ENCODE data around the gene CCT8. TPM values are rescaled to one million over a fixed set of nuclear protein-coding genes. Genes with fewer than 3 reads are reported as not detected.

CCT8 gene
- total and polyA plus RNA-seq, 9 of the 15 experiments (the other 6 are each of a cell fraction or from before 2014, with no cell fraction given) = 451 to 1,153 (median 677) TPM

DNA sequence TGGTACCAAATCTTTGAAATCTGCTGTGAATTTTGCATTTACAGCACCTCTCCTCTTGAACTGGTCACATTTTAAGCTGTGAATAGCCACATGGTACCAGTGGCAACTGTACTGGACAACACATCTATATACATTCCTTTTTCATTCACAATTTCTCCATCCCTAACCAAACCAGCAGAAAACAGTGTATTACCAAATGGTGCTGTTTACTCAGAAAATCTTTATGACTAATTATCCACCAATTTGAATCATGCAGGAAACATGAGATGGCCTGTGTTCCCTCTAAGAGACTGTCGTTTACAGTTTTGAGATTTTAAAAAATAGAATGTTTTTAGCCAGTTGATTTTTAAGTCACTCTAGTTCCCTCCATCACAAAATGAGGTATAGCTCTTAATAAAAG, 17.6 kb upstream of the CCT8 start:
- no peak overlapping the region for H3K4me3 ChIP-seq
- no peak for DNase-seq (ENCODE audit: extremely low read depth in 1 of 4, low spot score in 3 of 4)
- no peaks in the 10 kb centered on the region for H3K79me2 ChIP-seq (ENCODE audit: control insufficient read depth, insufficient read depth, low read length)
- H3K27me3 ChIP-seq (ENCODE audit: control insufficient read depth in 2 of 2, insufficient read depth in 2 of 2, low read length in 2 of 2) = peaks cover 5 to 6% of the 10 kb centered on the region in 2 experiments; a peak in 3 of 5 replicates
- WGBS (ENCODE audit: insufficient coverage, low coverage, missing lambda C conversion rate) = 4% methylated on average over 1 of the region's 1 CpG
- intact Hi-C loops (cut with micrococcal nuclease) (loop anchor here (10.0 kb wide), 3 partner anchors 254 to 1104 kb away; no protein-coding TSS in a partner anchor), in situ Hi-C loops (cut with MboI) (no loop called here)
- no peaks in the 10 kb centered on the region for H3K9me3 ChIP-seq (replicated peaks; ENCODE audit: control insufficient read depth, insufficient read depth, low read depth, low read length)
- CTCF ChIA-PET (ENCODE audit: low intra/inter-chr PET ratio) = interaction anchor here (1.6 to 2.7 kb wide), 3 partner anchors 74 to 281 kb away, joined by 4 to 20 read pairs (median 16); no protein-coding TSS in a partner anchor
- H4K20me1 ChIP-seq (replicated peaks; ENCODE audit: control insufficient read depth, insufficient read depth, low read length) = no peaks in the 10 kb centered on the region
- H3K36me3 ChIP-seq (ENCODE audit: control insufficient read depth, insufficient read depth, low read length) = no peaks in the 10 kb centered on the region
- TF ChIP-seq, protein P1, sequence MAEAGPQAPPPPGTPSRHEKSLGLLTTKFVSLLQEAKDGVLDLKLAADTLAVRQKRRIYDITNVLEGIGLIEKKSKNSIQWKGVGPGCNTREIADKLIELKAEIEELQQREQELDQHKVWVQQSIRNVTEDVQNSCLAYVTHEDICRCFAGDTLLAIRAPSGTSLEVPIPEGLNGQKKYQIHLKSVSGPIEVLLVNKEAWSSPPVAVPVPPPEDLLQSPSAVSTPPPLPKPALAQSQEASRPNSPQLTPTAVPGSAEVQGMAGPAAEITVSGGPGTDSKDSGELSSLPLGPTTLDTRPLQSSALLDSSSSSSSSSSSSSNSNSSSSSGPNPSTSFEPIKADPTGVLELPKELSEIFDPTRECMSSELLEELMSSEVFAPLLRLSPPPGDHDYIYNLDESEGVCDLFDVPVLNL (CRISPR knock-in tag; IDR thresholded peaks at IDR 0.05; ENCODE audit: low read depth) = no peak
- H3K27ac ChIP-seq (ENCODE audit: extremely low read depth, low read depth, low read length) = no peak overlapping the region
- H3K9me1 ChIP-seq (ENCODE audit: control insufficient read depth, insufficient read depth, low read length) = no peaks in the 10 kb centered on the region
- no peak for FAIRE-seq
- H3K9ac ChIP-seq (ENCODE audit: insufficient read depth in 1 of 2, low read depth in 2 of 2, low read length in 2 of 2) = no peak overlapping the region
- no peak overlapping the region for H3K4me2 ChIP-seq (ENCODE audit: insufficient read depth, low read length)
- H3K4me1 ChIP-seq (replicated peaks in 1 of 2; ENCODE audit: control insufficient read depth in 2 of 2, insufficient read depth in 2 of 2, low read length in 2 of 2) = no peaks in the 10 kb centered on the region
- no peak for ATAC-seq
- no TSS peak for BruUV-seq (replicated peaks)
- no peak overlapping the region for H2AFZ ChIP-seq (ENCODE audit: low read depth, low read length)
- POLR2A ChIA-PET = interaction anchor here (1.3 kb wide), 1 partner anchor 20 kb away, joined by 3 read pairs; no protein-coding TSS in a partner anchor

- POLR2A ChIA-PET = interaction anchor here (0.8 to 1.0 kb wide), 3 partner anchors 11 to 288 kb away, joined by 3 to 6 read pairs (median 3); no protein-coding TSS in a partner anchor
Observed at GRCh38 chr21:29085106-29085752, 11.8 kb upstream of the CCT8 start.

More at GRCh38 chr21:29085106-29085752, 11.8 kb upstream of the CCT8 start:
- no peak overlapping the region for H3K27ac ChIP-seq (ENCODE audit: extremely low read depth, low read depth, low read length)
- H3K9ac ChIP-seq (ENCODE audit: insufficient read depth in 1 of 2, low read depth in 2 of 2, low read length in 2 of 2) = no peak overlapping the region
- DNase-seq (ENCODE audit: extremely low read depth in 1 of 4, low spot score in 3 of 4) (no peak), FAIRE-seq (peak; percentile 32), ATAC-seq (peak; percentile 20; the same call in 1 of the 3 replicates)
- H2AFZ ChIP-seq (ENCODE audit: low read depth, low read length) = 0 out of 2 replicates have a peak overlapping the region, but pooled peaks have one; percentile 36
- H3K36me3 ChIP-seq (ENCODE audit: control insufficient read depth, insufficient read depth, low read length) = no peaks in the 10 kb centered on the region
- in situ Hi-C loops (cut with MboI) (loop anchor here (5.0 kb wide), 1 partner anchor 287 kb away; no protein-coding TSS in a partner anchor), intact Hi-C loops (cut with micrococcal nuclease) (loop anchor here (5.0 kb wide), 1 partner anchor 392 kb away; no protein-coding TSS in a partner anchor)
- H3K9me3 ChIP-seq (replicated peaks; ENCODE audit: control insufficient read depth, insufficient read depth, low read depth, low read length) = no peaks in the 10 kb centered on the region
- H3K27me3 ChIP-seq (ENCODE audit: control insufficient read depth in 2 of 2, insufficient read depth in 2 of 2, low read length in 2 of 2) = peaks cover 4 to 10% of the 10 kb centered on the region in 2 experiments; a peak in 4 of 5 replicates
- WGBS (ENCODE audit: insufficient coverage, low coverage, missing lambda C conversion rate) = 6% methylated on average over 8 of the region's 8 CpGs
- H3K4me2 ChIP-seq (ENCODE audit: insufficient read depth, low read length) = no peak overlapping the region
- no peaks in the 10 kb centered on the region for H4K20me1 ChIP-seq (replicated peaks; ENCODE audit: control insufficient read depth, insufficient read depth, low read length)
- H3K79me2 ChIP-seq (ENCODE audit: control insufficient read depth, insufficient read depth, low read length) = no peaks in the 10 kb centered on the region
- peaks cover 0 to 3% of the 10 kb centered on the region in 2 experiments; a peak in 2 of 5 replicates for H3K4me1 ChIP-seq (replicated peaks in 1 of 2; ENCODE audit: control insufficient read depth in 2 of 2, insufficient read depth in 2 of 2, low read length in 2 of 2)
- TF ChIP-seq CBX8 (IDR thresholded peaks at IDR 0.05; ENCODE audit: borderline replicate concordance, extremely low read depth, low read depth, low read length, poor library complexity, severe bottlenecking) = peak; percentile 45
- TF ChIP-seq RBFOX2 (IDR thresholded peaks at IDR 0.05; ENCODE audit: low read depth, low read length) = no peak
- peak; percentile 38 for TF ChIP-seq PRDM10 (IDR thresholded peaks at IDR 0.05; ENCODE audit: partially characterized antibody)
- TF ChIP-seq SREBF2 (CRISPR knock-in tag; IDR thresholded peaks at IDR 0.05) = no peak
- TF ChIP-seq GABPB1 (CRISPR knock-in tag; IDR thresholded peaks at IDR 0.05) = no peak
- CTCF ChIA-PET (ENCODE audit: low intra/inter-chr PET ratio) = interaction anchor here (0.6 kb wide), 1 partner anchor 77 kb away, joined by 3 read pairs; no protein-coding TSS in a partner anchor
- H3K4me3 ChIP-seq = no peak overlapping the region
- no TSS peak for BruUV-seq (replicated peaks)
- no peaks in the 10 kb centered on the region for H3K9me1 ChIP-seq (ENCODE audit: control insufficient read depth, insufficient read depth, low read length)

Data from K562 (cell line).